Ishikawa (cell line): ENCODE results near the gene LAMC3.

Experiments
- CEBPB ChIP-seq: IDR thresholded peaks from 2 replicates; pipeline ENCODE4 v1.6.1; 2012
- CREB1 ChIP-seq: IDR thresholded peaks from 2 replicates; pipeline ENCODE4 v1.6.1; 2012; ENCODE audit warnings: low read depth
- EGR1 ChIP-seq: IDR thresholded peaks from 2 replicates; pipeline ENCODE4 v1.6.1; 2012
- EP300 ChIP-seq: IDR thresholded peaks from 2 replicates; pipeline ENCODE4 v1.6.1; 2012; ENCODE audit warnings: borderline replicate concordance
- FOXM1 ChIP-seq: IDR thresholded peaks from 2 replicates; pipeline ENCODE4 v1.6.1; 2012; ENCODE audit warnings: low read depth, borderline replicate concordance
- NFIC ChIP-seq: IDR thresholded peaks from 2 replicates; pipeline ENCODE4 v1.6.1; 2012
- RAD21 ChIP-seq: IDR thresholded peaks from 2 replicates; pipeline ENCODE4 v1.6.1; 2012; ENCODE audit warnings: low read depth
- REST ChIP-seq: IDR thresholded peaks from 2 replicates; pipeline ENCODE4 v1.6.1; 2012; ENCODE audit warnings: low read depth, mild to moderate bottlenecking
- TAF1 ChIP-seq: IDR thresholded peaks from 2 replicates; pipeline ENCODE4 v1.6.1; 2012; ENCODE audit warnings: low read depth, mild to moderate bottlenecking
- TCF12 ChIP-seq: IDR thresholded peaks from 2 replicates; pipeline ENCODE4 v1.6.1; 2012; ENCODE audit warnings: low read depth
- TEAD4 ChIP-seq: IDR thresholded peaks from 2 replicates; pipeline ENCODE4 v1.6.1; 2012
- USF1 ChIP-seq: IDR thresholded peaks from 2 replicates; pipeline ENCODE4 v1.6.1; 2012
- YY1 ChIP-seq: IDR thresholded peaks from 2 replicates; pipeline ENCODE4 v1.6.1; 2012; ENCODE audit warnings: low read depth
- ZBTB7A ChIP-seq: IDR thresholded peaks from 2 replicates; pipeline ENCODE4 v1.6.1; 2012; ENCODE audit warnings: low read depth
- TF ChIP-seq, protein P1 (sequence below): IDR thresholded peaks from 2 replicates; pipeline ENCODE4 v1.6.1; 2012

LAMC3 gene

GRCh38 chr9:131036071-131036470 lies 27.1 kb downstream of the LAMC3 start:
- TF ChIP-seq EP300 (no peak), YY1 (no peak), TCF12 (no peak), TAF1 (no peak), CEBPB (no peak), FOXM1 (no peak), EGR1 (no peak), TEAD4 (no peak)

DNA sequence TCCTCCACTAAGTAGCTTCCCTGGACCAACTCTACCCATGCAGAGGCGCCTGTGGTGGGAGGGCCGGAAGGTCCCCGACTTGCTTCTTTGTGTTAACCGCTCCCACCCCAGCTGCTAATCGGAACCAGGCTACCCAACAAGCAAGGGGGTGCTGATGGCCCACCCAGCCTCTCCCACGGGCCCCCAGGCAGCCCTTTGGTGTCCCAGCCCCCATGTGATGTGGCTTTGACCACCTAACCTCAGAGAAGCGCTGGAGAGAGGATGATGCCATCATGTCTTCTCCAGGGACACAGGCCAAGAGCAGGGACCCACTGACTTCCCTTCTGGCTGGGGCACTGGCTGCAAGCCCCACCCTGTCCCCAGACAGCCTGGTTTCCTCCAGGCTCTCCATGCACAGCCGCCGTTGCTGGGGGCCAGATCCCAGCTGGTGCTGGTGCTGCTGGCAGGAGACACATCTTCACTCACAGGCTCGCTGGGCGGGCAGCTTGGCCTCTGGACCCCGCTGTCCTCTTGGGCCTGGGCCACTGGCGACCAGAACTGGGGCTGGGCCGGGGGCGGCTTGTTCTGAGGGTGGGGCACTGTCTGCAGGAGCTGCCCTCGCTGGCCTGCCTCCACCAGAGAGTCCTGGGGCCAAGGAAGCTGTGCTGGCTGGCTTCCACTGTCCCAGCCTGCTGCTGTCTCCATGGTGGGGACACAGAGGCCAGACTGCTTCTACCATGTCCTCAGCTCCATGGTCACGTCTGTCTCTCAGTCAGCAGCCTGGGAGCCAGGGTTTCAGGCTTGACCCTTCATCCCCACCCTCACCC lies 27.8 kb downstream of the LAMC3 start:
- TF ChIP-seq EGR1 (no peak), CREB1 (no peak), YY1 (no peak), ZBTB7A (no peak), FOXM1 (no peak), TAF1 (no peak), EP300 (no peak), RAD21 (no peak), REST (no peak), TEAD4 (no peak)

- TF ChIP-seq EGR1 (no peak), NFIC (peak; percentile 66), EP300 (no peak), CEBPB (no peak), CREB1 (no peak)
Observed at GRCh38 chr9:131037335-131038255, 28.6 kb downstream of the LAMC3 start.

DNA sequence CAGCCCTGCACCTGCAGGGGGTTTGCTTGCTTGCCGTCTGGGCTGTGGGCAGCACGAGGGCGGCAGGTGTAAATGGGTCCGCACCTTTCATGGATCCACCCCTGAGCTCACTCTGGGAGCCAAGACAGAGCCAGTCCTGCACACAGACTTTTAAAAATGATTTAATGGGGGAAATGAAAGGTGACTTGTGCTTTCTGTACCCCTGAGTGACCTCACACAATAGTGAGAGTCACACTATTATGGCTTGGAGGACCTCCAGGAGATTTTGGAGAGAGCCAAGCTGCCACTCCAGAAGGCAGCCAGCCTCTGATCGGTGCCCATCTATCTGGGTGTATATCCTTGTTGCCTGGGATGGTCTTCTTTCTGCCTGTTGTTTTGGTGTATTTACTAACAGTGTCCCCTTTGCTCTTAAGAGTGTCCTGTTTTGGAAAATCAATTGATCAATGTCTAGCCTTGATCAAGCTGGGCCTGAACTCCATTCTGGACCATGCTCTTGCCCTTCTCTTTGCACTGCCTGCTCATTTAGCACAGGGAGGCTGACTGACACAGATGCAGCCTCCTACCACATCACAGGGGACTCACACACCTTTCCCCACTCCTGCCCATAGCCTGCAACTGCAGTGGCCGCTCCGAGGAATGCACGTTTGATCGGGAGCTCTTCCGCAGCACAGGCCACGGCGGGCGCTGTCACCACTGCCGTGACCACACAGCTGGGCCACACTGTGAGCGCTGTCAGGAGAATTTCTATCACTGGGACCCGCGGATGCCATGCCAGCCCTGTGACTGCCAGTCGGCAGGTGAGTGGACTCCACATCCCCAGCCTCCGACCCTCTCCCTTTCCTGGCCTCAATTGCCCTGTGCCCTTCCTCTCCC lies 29.5 kb downstream of the LAMC3 start:
- TF ChIP-seq NFIC (peak; percentile 83), ZBTB7A (no peak), TCF12 (peak; percentile 63), EP300 (peak; percentile 42; the same call in 1 of the 2 replicates), REST (no peak), TAF1 (no peak)

DNA sequence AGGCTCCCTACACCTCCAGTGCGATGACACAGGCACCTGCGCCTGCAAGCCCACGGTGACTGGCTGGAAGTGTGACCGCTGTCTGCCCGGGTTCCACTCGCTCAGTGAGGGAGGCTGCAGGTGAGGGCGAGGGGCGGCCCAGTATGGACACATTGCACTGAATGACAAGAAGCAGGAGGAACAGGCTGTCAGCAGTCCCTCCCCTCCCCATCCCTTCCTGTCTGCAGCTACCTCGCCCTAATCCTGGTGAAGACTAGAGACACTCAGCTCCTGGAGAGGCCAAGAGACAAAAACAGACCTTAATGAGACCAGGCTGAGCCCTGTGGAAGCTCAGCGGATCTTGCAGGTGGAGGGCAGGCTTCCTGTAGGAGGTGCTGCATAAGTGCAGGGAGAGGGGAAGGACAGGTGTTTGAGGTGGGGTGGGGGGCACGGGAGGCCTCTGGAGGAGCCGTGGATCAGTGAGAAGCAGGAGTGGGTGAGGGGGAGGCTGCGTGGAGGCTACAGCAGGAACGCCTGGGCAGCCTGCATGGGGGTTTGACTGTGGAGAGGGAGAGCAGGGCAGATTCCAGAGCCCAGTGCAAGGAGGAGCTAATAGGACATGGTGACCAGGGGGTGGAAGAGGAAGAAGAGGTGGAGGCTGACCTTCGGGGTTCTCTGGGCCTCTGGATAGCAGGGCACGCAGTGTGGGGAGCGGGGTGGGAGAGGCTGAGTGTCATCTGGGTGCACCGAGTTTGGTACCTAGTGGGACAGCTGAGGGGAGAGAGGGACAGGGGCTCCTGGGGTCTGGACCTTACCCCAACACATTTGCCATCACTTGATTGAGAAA lies 30.4 kb downstream of the LAMC3 start:
- TF ChIP-seq FOXM1 (no peak), REST (no peak), EP300 (no peak), TEAD4 (no peak), ZBTB7A (no peak), RAD21 (no peak), CEBPB (no peak), USF1 (no peak), CREB1 (no peak), TCF12 (no peak), NFIC (no peak), YY1 (no peak), TAF1 (no peak)
- TF ChIP-seq, protein P1, sequence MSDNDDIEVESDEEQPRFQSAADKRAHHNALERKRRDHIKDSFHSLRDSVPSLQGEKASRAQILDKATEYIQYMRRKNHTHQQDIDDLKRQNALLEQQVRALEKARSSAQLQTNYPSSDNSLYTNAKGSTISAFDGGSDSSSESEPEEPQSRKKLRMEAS, result no peak
